Measurements from ENCODE around the gene CYFIP2. TPM values are rescaled to one million over a fixed set of nuclear protein-coding genes. Genes with fewer than 3 reads are reported as not detected.

Gene CYFIP2
- total RNA-seq, 1 donor from 2014 or later = 392 TPM

DNA sequence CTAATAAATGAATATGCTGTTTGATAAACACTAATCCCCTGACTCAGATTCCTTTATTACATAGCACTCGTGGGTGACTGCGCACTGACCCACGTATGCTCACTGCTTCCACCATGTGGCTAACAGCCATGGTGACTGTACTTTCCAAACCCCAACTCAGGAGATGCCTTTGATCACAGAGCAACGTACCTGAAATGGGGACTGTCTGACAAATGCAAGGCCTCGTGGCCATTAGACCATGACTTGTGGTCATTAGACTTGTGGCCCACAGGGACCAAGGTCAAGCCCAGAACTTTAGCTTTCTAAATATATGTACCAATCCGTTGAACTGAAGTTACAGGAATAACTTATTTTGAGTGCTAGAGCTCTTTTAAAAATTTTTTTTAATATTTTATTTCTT is 46.6 kb downstream of the CYFIP2 start:
- intact Hi-C loops (cut with micrococcal nuclease) = loop anchor here (1.0 kb wide), 4 partner anchors 8 to 163 kb away; no protein-coding TSS in a partner anchor

- intact Hi-C loops (cut with micrococcal nuclease) = loop anchor here (10.0 kb wide), 1 partner anchor 1708 kb away; no protein-coding TSS in a partner anchor
Measured at GRCh38 chr5:157322581-157322980, 56.7 kb downstream of the CYFIP2 start.

DNA sequence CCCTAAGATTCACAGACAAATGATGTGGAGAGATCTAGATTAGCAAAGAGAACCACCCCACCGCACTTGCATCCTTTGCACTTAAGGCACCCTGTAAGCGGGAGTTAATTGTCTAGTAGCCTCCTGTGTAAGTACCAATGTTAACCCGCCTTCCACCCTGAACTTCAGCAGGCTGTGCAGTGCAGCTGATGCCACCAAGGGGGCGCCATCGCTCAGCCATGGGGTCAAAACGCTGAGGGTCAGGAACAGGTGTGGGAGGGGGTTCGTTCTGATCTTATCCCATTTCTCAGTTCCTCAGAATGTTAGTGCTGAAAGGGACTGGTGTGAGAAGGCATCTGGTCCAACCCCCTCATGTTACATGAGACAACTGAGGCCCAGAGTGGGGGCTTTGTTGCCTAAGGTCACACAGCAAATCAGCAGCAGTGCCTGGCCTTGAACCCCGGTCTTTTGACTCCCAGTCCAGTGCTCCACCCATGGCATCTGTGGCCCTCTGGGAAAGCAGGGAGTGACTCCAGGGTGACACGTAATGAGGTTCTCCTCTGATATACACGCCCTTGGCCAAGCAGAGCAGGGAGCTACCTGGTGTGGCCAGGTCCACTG is 57.3 kb downstream of the CYFIP2 start:
- intact Hi-C loops (cut with micrococcal nuclease) = loop anchor here (10.0 kb wide), 1 partner anchor 1708 kb away; no protein-coding TSS in a partner anchor

- intact Hi-C loops (cut with micrococcal nuclease) = loop anchor here (10.0 kb wide), 1 partner anchor 1709 kb away; no protein-coding TSS in a partner anchor
Measured at GRCh38 chr5:157324237-157324636, 58.3 kb downstream of the CYFIP2 start.

DNA sequence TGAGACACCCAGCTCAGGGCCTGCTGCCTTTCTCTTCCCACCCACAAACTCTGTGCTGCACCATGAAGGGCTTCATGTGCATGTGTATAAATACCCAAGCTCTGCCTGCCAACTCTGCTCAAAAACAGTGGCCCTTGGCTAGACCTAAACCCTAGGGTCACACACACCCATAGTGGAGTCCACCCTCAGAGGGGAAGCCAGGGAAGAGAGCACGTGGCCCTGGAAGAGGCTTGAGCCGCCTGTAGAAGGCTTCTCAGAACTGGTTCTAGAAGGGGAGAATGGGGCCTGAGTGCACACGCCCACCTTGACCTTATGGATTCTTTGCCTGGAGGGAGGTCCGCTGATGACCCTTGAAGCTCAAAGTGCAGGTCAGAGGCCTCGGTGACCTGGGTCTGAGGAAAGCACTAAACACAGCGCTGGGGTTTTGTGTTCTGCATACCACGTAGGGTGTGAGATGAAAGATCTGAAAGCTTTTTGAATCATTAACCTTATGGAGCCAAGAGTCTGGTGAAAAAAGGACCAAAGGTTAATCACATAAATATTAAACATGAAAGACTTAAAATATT is 60.6 kb downstream of the CYFIP2 start:
- intact Hi-C loops (cut with micrococcal nuclease) = loop anchor here (10.0 kb wide), 1 partner anchor 1712 kb away; no protein-coding TSS in a partner anchor

DNA sequence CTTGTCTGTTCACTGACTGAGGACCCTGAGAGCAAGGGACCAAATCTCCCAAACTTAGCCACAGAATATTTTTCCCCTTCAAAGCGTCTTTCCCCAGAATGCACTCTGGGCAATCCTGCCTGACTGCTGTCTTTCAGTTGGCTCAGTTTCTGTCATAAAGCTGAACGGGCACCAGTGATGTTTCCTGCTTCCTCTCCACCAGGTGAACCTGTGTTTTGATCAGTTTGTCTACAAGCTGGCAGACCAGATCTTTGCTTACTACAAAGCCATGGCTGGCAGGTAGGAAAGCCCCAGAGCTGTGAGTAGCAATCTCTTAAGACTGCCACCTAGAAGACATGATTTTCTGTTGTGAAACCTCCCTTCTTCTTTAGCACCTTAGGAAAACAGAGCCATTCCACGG is 61.8 kb downstream of the CYFIP2 start:
- intact Hi-C loops (cut with micrococcal nuclease) = loop anchor here (1.0 to 10.0 kb wide), 7 partner anchors 23 to 1713 kb away; partner anchors contain the start of gene LSM11

DNA sequence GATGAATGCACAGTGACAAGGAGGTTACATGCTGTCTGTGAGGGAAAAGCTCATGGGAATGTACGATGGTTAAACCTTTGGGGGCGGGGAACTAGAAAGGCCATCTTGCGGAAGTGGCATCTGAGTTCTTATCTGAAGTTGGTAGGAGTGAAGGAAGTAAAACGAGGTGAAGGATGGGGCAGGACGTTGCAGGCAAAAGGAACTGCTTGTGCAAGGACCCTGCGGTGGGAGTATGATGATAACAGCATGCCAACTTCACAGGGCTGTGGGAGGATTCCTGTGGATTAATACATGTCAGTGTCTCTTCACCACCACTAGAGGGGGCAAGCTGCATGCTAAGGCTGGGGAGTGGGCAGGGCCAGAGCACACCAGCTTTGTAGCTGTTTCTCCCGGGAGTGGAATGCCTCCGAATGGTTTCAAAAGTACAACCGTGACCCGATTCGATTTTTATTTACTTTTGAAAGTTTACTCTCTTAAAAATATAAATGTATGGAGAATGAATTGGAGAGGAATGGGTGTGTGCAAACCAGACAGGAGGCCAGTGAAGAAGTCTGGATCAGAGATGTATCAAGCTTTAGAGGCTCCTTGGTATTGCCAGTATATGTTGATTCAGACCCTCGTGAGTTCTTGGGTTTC is 62.5 kb downstream of the CYFIP2 start:
- intact Hi-C loops (cut with micrococcal nuclease) = loop anchor here (1.0 to 10.0 kb wide), 7 partner anchors 22 to 1714 kb away; partner anchors contain the start of gene LSM11

- intact Hi-C loops (cut with micrococcal nuclease) = no loop called here
Measured at GRCh38 chr5:157331807-157332206, 65.9 kb downstream of the CYFIP2 start.

- intact Hi-C loops (cut with micrococcal nuclease) = no loop called here
Measured at GRCh38 chr5:157335534-157336422, 69.9 kb downstream of the CYFIP2 start.

GRCh38 chr5:157336423-157336744 is 70.5 kb downstream of the CYFIP2 start:
- intact Hi-C loops (cut with micrococcal nuclease) = no loop called here

GRCh38 chr5:157339409-157339808 is 73.5 kb downstream of the CYFIP2 start:
- intact Hi-C loops (cut with micrococcal nuclease) = no loop called here

- intact Hi-C loops (cut with micrococcal nuclease) = loop anchor here (1.0 kb wide), 1 partner anchor 400 kb away; the partner anchor contains the start of gene LSM11
Measured at GRCh38 chr5:157342822-157343402, 77.0 kb downstream of the CYFIP2 start.

DNA sequence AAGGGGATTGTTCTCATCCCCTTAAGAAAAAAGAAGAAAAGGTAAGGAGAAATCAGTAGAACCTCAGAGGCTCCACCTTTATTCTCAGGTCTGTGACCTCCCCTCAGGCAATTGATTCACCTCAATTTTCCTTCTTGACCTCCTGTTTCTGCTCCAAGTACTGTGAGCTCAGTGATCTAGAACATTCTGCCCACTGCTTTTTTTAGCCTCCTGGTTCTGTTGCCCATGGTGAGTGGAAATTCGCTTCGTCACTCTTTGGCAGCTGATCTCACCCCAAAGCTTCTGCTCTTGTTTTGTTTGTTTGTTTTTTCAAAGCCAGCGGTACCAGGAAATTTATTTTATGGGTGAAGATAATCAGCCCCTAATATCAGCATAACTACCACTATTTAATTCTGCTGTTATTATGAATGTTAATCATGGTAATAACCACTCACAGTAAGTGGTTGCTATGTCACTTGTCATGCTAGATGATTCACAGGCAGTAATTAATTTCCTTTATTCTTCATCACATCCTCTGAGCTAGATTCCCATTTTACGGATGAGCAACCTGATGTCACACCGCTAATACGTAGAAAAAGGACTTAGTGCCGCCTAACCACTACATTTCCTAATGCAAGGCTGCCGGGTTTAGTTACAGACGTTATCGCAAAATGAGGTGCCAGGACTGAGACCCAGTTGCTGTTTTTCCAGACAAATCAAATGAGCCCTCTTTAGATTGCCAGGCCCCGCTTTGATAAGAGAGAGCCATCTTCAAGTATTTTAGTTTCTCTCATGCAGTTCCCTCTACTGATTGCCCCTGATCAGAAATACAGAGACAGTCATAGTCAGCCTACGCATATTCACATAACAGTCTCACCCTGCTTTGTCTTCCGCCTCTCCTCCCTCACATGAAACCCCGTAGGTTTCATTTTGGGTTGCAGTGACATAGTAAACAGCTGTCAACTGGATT is 78.2 kb downstream of the CYFIP2 start:
- intact Hi-C loops (cut with micrococcal nuclease) = no loop called here

DNA sequence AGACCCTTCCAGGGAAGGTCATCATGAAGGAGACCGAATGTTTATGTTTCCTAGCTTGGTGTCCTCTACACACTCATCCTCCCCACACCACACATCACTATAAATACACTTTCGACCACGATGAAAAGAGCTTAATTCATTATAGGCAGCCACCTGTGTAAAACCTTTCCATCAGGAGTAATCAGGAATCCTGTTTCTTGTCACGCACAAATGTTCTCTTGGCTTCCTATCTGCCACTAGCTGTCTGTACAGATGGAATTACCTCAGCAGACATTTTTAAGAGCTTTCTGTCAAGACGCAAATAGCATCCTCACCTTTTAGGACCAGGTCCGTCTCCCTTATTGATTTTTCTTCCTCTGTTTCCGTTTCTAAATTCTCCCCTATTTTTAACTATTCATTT is 79.1 kb downstream of the CYFIP2 start:
- intact Hi-C loops (cut with micrococcal nuclease) = no loop called here

- intact Hi-C loops (cut with micrococcal nuclease) = no loop called here
Measured at GRCh38 chr5:157345485-157345884, 79.6 kb downstream of the CYFIP2 start.

GRCh38 chr5:157347301-157348048 is 81.6 kb downstream of the CYFIP2 start:
- intact Hi-C loops (cut with micrococcal nuclease) = no loop called here

GRCh38 chr5:157348049-157348400 is 82.1 kb downstream of the CYFIP2 start:
- intact Hi-C loops (cut with micrococcal nuclease) = no loop called here

DNA sequence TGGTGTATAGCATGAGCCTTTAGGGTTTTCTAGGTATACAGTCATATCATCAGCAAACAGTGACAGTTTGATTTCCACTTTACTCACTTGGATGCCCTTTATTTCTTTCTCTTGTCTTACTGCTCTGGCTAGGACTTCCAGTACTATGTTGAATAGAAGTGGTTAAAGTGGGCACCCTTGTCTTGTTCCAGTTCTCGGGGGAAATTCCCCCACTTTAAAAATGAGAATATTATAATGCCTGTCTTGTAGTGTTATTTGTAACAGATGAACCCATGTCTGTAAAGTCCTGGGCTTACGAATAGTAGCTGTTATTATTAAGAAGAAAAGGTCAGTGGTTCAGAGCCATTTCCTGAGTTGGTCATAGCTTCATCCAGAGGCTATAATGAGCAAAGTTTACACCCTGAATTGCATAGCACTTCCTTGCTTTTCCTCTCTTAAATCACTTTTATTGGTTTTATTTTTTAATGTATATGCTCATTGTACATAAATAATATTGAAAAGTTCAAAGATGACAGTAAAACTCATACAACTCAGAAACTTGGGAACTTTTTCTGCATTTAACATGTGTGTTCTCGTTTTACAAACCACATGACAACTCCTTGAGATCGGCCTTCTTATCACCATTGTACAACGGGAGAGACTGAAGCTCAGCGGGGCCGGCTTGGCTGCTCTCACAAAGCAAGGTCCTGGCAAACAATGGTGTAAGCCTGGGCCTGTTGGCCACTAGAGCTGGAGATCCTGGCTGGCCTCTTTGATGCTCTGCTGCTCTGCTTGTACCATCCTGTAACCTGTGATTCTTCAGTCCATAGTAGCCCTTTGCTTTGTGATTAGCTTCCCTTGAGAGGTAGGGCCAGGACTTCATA is 85.2 kb downstream of the CYFIP2 start:
- intact Hi-C loops (cut with micrococcal nuclease) = loop anchor here (2.0 to 5.0 kb wide), 2 partner anchors 22 to 111 kb away; partner anchors contain the start of gene NIPAL4

Measured in T-helper 1 cell treated with Interleukin-12 subunit alpha and Interleukin-12 subunit beta and Interleukin-4 antibody, amounts not matched to agents 30 ng/mL and 1 ng/mL, for 36 hours (primary cell).